ENCODE results near the gene PCDHGA4.
"Not testable (repeated sequence)": the region's sequence is repeated elsewhere in the genome, so short reads cannot be mapped to it uniquely, and the experiment has no call there.

The PCDHGA4 gene

DNA sequence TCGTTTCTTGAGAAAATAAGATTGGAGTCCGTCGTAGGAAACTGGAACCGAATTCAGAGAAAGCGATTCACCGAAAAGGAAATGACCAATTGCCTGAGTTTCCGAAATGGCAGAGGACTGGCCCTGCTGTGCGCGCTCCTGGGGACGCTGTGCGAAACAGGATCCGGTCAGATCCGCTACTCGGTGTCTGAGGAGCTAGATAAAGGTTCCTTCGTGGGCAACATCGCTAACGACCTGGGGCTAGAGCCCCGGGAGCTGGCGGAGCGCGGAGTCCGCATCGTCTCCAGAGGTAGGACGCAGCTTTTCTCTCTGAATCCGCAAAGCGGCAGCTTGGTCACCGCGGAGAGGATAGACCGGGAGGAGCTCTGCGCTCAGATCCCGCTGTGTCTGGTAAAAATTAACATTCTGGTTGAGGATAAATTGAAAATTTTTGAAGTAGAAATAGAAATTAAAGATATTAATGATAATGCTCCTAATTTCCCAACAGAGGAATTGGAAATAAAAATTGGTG, 10.8 kb upstream of the PCDHGA4 start (continued):
- TF ChIP-seq ZNF513 (tag by site-specific recombination; IDR thresholded peaks at IDR 0.05) (no peak), KLF9 (tag by site-specific recombination; IDR thresholded peaks at IDR 0.05; ENCODE audit: low read depth) (no peak), SCRT1 (tag by site-specific recombination; IDR thresholded peaks at IDR 0.05; ENCODE audit: borderline replicate concordance) (no peak)
- TF ChIP-seq, protein P1, sequence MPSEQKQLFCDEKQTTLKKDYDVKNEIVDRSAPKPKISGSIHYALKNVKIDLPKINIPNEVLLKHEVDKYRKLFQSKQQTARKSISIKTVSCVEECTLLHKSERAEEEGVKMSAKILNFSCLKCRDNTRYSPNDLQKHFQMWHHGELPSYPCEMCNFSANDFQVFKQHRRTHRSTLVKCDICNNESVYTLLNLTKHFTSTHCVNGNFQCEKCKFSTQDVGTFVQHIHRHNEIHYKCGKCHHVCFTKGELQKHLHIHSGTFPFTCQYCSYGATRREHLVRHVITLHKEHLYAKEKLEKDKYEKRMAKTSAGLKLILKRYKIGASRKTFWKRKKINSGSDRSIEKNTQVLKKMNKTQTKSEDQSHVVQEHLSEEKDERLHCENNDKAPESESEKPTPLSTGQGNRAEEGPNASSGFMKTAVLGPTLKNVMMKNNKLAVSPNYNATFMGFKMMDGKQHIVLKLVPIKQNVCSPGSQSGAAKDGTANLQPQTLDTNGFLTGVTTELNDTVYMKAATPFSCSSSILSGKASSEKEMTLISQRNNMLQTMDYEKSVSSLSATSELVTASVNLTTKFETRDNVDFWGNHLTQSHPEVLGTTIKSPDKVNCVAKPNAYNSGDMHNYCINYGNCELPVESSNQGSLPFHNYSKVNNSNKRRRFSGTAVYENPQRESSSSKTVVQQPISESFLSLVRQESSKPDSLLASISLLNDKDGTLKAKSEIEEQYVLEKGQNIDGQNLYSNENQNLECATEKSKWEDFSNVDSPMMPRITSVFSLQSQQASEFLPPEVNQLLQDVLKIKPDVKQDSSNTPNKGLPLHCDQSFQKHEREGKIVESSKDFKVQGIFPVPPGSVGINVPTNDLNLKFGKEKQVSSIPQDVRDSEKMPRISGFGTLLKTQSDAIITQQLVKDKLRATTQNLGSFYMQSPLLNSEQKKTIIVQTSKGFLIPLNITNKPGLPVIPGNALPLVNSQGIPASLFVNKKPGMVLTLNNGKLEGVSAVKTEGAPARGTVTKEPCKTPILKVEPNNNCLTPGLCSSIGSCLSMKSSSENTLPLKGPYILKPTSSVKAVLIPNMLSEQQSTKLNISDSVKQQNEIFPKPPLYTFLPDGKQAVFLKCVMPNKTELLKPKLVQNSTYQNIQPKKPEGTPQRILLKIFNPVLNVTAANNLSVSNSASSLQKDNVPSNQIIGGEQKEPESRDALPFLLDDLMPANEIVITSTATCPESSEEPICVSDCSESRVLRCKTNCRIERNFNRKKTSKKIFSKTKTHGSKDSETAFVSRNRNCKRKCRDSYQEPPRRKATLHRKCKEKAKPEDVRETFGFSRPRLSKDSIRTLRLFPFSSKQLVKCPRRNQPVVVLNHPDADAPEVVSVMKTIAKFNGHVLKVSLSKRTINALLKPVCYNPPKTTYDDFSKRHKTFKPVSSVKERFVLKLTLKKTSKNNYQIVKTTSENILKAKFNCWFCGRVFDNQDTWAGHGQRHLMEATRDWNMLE (tag by site-specific recombination; conservative IDR thresholded peaks at IDR 0.05; ENCODE audit: low read depth), result no peak

- ChIA-PET POLR2A (no interaction called here), CTCF (interaction anchor here (0.6 to 3.3 kb wide), 3 partner anchors 11 to 222 kb away, joined by 5 to 21 read pairs (median 6); no protein-coding TSS in a partner anchor)
- Histone ChIP-seq H3K4me1 (ENCODE audit: control insufficient read depth, insufficient read depth, low read length) (peaks cover 2% of the 10 kb centered on the region; the same call in 1 of the 2 replicates), H3K36me3 (ENCODE audit: control insufficient read depth in 2 of 2, insufficient read depth in 1 of 2, low read length in 2 of 2) (no peaks in the 10 kb centered on the region), H3K9me3 (ENCODE audit: control insufficient read depth, insufficient read depth, low read depth, low read length) (no peaks in the 10 kb centered on the region), H3K4me3 (ENCODE audit: low read depth, low read length) (no peak overlapping the region), H3K27ac (ENCODE audit: extremely low read depth, low read depth, low read length) (no peak overlapping the region)
- no peak for TF ChIP-seq ZXDB (tag by site-specific recombination; IDR thresholded peaks at IDR 0.05)
- TF ChIP-seq OSR2 (tag by site-specific recombination; IDR thresholded peaks at IDR 0.05), result no peak
- TF ChIP-seq, protein P2, sequence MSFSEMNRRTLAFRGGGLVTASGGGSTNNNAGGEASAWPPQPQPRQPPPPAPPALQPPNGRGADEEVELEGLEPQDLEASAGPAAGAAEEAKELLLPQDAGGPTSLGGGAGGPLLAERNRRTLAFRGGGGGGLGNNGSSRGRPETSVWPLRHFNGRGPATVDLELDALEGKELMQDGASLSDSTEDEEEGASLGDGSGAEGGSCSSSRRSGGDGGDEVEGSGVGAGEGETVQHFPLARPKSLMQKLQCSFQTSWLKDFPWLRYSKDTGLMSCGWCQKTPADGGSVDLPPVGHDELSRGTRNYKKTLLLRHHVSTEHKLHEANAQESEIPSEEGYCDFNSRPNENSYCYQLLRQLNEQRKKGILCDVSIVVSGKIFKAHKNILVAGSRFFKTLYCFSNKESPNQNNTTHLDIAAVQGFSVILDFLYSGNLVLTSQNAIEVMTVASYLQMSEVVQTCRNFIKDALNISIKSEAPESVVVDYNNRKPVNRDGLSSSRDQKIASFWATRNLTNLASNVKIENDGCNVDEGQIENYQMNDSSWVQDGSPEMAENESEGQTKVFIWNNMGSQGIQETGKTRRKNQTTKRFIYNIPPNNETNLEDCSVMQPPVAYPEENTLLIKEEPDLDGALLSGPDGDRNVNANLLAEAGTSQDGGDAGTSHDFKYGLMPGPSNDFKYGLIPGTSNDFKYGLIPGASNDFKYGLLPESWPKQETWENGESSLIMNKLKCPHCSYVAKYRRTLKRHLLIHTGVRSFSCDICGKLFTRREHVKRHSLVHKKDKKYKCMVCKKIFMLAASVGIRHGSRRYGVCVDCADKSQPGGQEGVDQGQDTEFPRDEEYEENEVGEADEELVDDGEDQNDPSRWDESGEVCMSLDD (tag by site-specific recombination; IDR thresholded peaks at IDR 0.05), result no peak
- no peak for TF ChIP-seq ZNF580 (tag by site-specific recombination; IDR thresholded peaks at IDR 0.05)
- no peak for TF ChIP-seq ZNF654 (tag by site-specific recombination; IDR thresholded peaks at IDR 0.05; ENCODE audit: low read depth)
- no peak for TF ChIP-seq BCL11A (tag by site-specific recombination; IDR thresholded peaks at IDR 0.05; ENCODE audit: low read depth)
- no peak for TF ChIP-seq ZNF169 (tag by site-specific recombination; IDR thresholded peaks at IDR 0.05)
- TF ChIP-seq ZNF335 (tag by site-specific recombination; conservative IDR thresholded peaks at IDR 0.05), result no peak
- TF ChIP-seq ZNF585B (tag by site-specific recombination; IDR thresholded peaks at IDR 0.05), result no peak
- no peak for TF ChIP-seq ZNF274 (IDR thresholded peaks at IDR 0.05; ENCODE audit: low read length)
- no peak for TF ChIP-seq ZNF274 (tag by site-specific recombination; IDR thresholded peaks at IDR 0.05; ENCODE audit: borderline replicate concordance)
- no peak for TF ChIP-seq AEBP2 (tag by site-specific recombination; IDR thresholded peaks at IDR 0.05; ENCODE audit: borderline replicate concordance)
- TF ChIP-seq ZNF155 (tag by site-specific recombination; IDR thresholded peaks at IDR 0.05), result no peak
- TF ChIP-seq ZBTB7A (tag by site-specific recombination; IDR thresholded peaks at IDR 0.05; ENCODE audit: low read depth), result no peak
- no peak for TF ChIP-seq ZFP3 (tag by site-specific recombination; IDR thresholded peaks at IDR 0.05; ENCODE audit: low read depth)
- no peak for TF ChIP-seq ZNF626 (tag by site-specific recombination; IDR thresholded peaks at IDR 0.05)
- TF ChIP-seq, protein P3, sequence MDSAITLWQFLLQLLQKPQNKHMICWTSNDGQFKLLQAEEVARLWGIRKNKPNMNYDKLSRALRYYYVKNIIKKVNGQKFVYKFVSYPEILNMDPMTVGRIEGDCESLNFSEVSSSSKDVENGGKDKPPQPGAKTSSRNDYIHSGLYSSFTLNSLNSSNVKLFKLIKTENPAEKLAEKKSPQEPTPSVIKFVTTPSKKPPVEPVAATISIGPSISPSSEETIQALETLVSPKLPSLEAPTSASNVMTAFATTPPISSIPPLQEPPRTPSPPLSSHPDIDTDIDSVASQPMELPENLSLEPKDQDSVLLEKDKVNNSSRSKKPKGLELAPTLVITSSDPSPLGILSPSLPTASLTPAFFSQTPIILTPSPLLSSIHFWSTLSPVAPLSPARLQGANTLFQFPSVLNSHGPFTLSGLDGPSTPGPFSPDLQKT (IDR thresholded peaks at IDR 0.05; ENCODE audit: borderline replicate concordance, low read depth, low read length), result no peak
- TF ChIP-seq KLF8 (tag by site-specific recombination; IDR thresholded peaks at IDR 0.05), result no peak
Observed at GRCh38 chr5:141345327-141345726, 9.5 kb upstream of the PCDHGA4 start.

DNA sequence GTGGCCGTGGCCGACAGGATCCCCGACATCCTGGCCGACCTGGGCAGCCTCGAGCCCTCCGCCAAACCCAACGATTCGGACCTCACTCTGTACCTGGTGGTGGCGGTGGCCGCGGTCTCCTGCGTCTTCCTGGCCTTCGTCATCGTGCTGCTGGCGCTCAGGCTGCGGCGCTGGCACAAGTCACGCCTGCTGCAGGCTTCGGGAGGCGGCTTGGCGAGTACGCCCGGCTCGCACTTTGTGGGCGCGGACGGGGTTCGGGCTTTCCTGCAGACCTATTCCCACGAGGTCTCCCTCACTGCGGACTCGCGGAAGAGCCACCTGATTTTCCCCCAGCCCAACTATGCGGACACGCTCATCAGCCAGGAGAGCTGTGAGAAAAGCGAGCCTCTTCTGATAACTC, 8.8 kb upstream of the PCDHGA4 start:
- H3K4me3 ChIP-seq (ENCODE audit: low read depth, low read length); H3K9me3 ChIP-seq (ENCODE audit: control insufficient read depth, insufficient read depth, low read depth, low read length); H3K36me3 ChIP-seq (ENCODE audit: control insufficient read depth in 2 of 2, insufficient read depth in 1 of 2, low read length in 2 of 2); H3K4me1 ChIP-seq (ENCODE audit: control insufficient read depth, insufficient read depth, low read length); H3K27ac ChIP-seq (ENCODE audit: extremely low read depth, low read depth, low read length); POLR2A ChIA-PET: not testable (repeated sequence)
- CTCF ChIA-PET, result interaction anchor here (0.6 to 1.9 kb wide), 4 partner anchors 27 to 218 kb away, joined by 3 to 12 read pairs (median 6); no protein-coding TSS in a partner anchor

Measured in HEK293 (cell line).